Spleen (tissue), 7 donors: ENCODE measurements around the gene TLCD5.

Source experiments
- CTCF ChIP-seq, 11 experiments: fragments of 200-600 bp in 7 of 11; fragments of 450-650 bp in 4 of 11; sonication (generic) in 4 of 11; IDR thresholded peaks in 8 of 11; conservative IDR thresholded peaks in 3 of 11; 1 replicate in 7 of 11; 2 replicates in 4 of 11; pipeline versions ENCODE4 v1.4.0 to v1.8.0; 2016 to 2021; ENCODE audit warnings: antibody characterized with exemption in 11 of 11, inconsistent platforms in 4 of 11, mild to moderate bottlenecking in 1 of 11
- POLR2A ChIP-seq, 3 donors: fragments of 450-650 bp; IDR thresholded peaks; one replicate each; pipeline ENCODE4 v1.5.1; 2017; ENCODE audit warnings: antibody characterized with exemption in 3 of 3, mild to moderate bottlenecking in 1 of 3
- donor health status: DM: no; HTN: no; CAD: no; lungs with moderate emphysema.
- donor health status: DM: no; HTN: no; CAD: no.
- donor health status: DM: no; HTN: no; CAD: no.

- no peak for TF ChIP-seq POLR2A (IDR thresholded peaks at IDR 0.05)
- no peak for TF ChIP-seq CTCF (IDR thresholded peaks at IDR 0.05 in 8 of 11, conservative IDR thresholded peaks at IDR 0.05 in 3 of 11)
Measured at GRCh38 chr11:120317689-120318480, 7.2 kb upstream of the TLCD5 start.
